Smooth muscle cell (in vitro differentiated cells): ENCODE data around the gene KIAA1328. TPM values are rescaled to one million over a fixed set of nuclear protein-coding genes. Genes with fewer than 3 reads are reported as not detected.

Source experiments
- DNase-seq: peaks from one replicate; lab custom pipeline; 2025; ENCODE audit not compliant: unreplicated experiment; lab: John Stamatoyannopoulos, UW
- H2AFZ ChIP-seq: fragments of 200-600 bp; sonication (generic); 2 replicates; pipeline ENCODE4 v1.6.0; 2016; ENCODE audit warnings: antibody characterized with exemption, low read depth, mild to moderate bottlenecking
- H3F3A ChIP-seq: fragments of 200-600 bp; sonication (generic); 2 replicates; pipeline ENCODE4 v1.6.0; 2017; ENCODE audit warnings: antibody characterized with exemption, low read depth
- H3K27ac ChIP-seq: fragments of 200-600 bp; sonication (generic); 2 replicates; pipeline ENCODE4 v1.5.1; 2016; ENCODE audit warnings: low read depth, mild to moderate bottlenecking
- H3K27me3 ChIP-seq: fragments of 200-600 bp; sonication (generic); 2 replicates; pipeline ENCODE4 v1.6.1; 2016; ENCODE audit warnings: low read depth, mild to moderate bottlenecking
- H3K36me3 ChIP-seq: fragments of 200-600 bp; sonication (generic); 2 replicates; pipeline ENCODE4 v1.5.1; 2016; ENCODE audit warnings: low read depth
- H3K4me1 ChIP-seq: fragments of 200-600 bp; sonication (generic); 2 replicates; pipeline ENCODE4 v1.5.1; 2016; ENCODE audit warnings: low read depth
- H3K4me2 ChIP-seq: fragments of 200-600 bp; sonication (generic); 2 replicates; pipeline ENCODE4 v1.6.0; 2016; ENCODE audit warnings: mild to moderate bottlenecking
- H3K4me3 ChIP-seq: fragments of 200-600 bp; sonication (generic); 2 replicates; pipeline ENCODE4 v1.5.1; 2016; ENCODE audit warnings: mild to moderate bottlenecking
- H3K79me2 ChIP-seq: fragments of 200-600 bp; sonication (generic); 2 replicates; pipeline ENCODE4 v1.6.0; 2016; ENCODE audit warnings: low read depth, mild to moderate bottlenecking
- H3K9ac ChIP-seq: fragments of 200-600 bp; sonication (generic); 2 replicates; pipeline ENCODE4 v1.6.0; 2016; ENCODE audit warnings: low read depth
- H3K9me3 ChIP-seq: fragments of 200-600 bp; sonication (generic); replicated peaks from 2 replicates; pipeline ENCODE4 v1.5.1; 2016; ENCODE audit warnings: low read depth
- H4K20me1 ChIP-seq: fragments of 200-600 bp; sonication (generic); 2 replicates; pipeline ENCODE4 v1.6.0; 2016; ENCODE audit warnings: low read depth
- WGBS: methylation state at CpG from one replicate; pipeline ENCODE4 v1.1.7; 2016; ENCODE audit warnings: low lambda C conversion rate; 5-methylcytosine and 5-hydroxymethylcytosine counted together
- polyA plus RNA-seq: library from polyadenylated mRNA; unstranded; fragments of >200 nt; fragmentation: Nextera tagmentation; extraction: Ambion mirVana; gene quantifications from 2 replicates; pipeline ENCODE4 v1.2.1, GENCODE V29; 2016
- total RNA-seq: library from RNA; depleted of rRNA; stranded (reverse); fragments of >200 nt; gene quantifications from 2 replicates; pipeline ENCODE4 v1.2.3, GENCODE V29; 2014
- TF ChIP-seq, protein P1 (sequence below): fragments of 200-600 bp; sonication (generic); IDR thresholded peaks from 2 replicates; pipeline ENCODE4 v1.5.1; 2017; ENCODE audit warnings: borderline replicate concordance, mild to moderate bottlenecking, antibody characterized with exemption; ENCODE audit not compliant: insufficient read depth, poor library complexity, severe bottlenecking

Gene KIAA1328
- total and polyA plus RNA-seq, 2 experiments from 2014 or later = 2.2 to 11.7 TPM

DNA sequence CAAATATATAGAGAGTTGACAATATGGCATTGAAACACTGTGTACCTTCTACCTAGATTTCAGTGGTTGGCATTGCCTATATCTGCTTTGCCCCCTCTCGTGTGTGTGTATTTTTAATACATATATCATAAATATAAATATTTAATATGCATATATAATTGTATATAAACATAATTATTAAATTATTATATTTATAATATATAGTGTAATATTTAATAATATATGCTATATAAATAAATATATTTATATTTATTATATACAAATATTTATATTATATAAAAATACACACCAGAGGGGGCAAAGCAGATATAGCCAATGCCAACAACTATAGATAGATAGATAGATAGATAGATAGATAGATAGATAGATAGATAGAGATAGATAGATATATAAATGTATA lies 124.1 kb downstream of the KIAA1328 start:
- no peaks in the 10 kb centered on the region for H3K36me3 ChIP-seq
- no peak overlapping the region for H3K4me3 ChIP-seq
- H2AFZ ChIP-seq = no peak overlapping the region
- TF ChIP-seq, protein P1, sequence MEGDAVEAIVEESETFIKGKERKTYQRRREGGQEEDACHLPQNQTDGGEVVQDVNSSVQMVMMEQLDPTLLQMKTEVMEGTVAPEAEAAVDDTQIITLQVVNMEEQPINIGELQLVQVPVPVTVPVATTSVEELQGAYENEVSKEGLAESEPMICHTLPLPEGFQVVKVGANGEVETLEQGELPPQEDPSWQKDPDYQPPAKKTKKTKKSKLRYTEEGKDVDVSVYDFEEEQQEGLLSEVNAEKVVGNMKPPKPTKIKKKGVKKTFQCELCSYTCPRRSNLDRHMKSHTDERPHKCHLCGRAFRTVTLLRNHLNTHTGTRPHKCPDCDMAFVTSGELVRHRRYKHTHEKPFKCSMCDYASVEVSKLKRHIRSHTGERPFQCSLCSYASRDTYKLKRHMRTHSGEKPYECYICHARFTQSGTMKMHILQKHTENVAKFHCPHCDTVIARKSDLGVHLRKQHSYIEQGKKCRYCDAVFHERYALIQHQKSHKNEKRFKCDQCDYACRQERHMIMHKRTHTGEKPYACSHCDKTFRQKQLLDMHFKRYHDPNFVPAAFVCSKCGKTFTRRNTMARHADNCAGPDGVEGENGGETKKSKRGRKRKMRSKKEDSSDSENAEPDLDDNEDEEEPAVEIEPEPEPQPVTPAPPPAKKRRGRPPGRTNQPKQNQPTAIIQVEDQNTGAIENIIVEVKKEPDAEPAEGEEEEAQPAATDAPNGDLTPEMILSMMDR = no peak
- H3K79me2 ChIP-seq = no peaks in the 10 kb centered on the region
- H3K4me2 ChIP-seq = no peak overlapping the region
- no peak overlapping the region for H3K9ac ChIP-seq
- H3F3A ChIP-seq = no peaks in the 10 kb centered on the region
- H3K4me1 ChIP-seq = no peaks in the 10 kb centered on the region
- no peaks in the 10 kb centered on the region for H3K27me3 ChIP-seq
- H4K20me1 ChIP-seq = no peaks in the 10 kb centered on the region
- DNase-seq = no peak
- no peak overlapping the region for H3K27ac ChIP-seq
- no peaks in the 10 kb centered on the region for H3K9me3 ChIP-seq
- WGBS = 92% methylated on average over 1 of the region's 1 CpG

DNA sequence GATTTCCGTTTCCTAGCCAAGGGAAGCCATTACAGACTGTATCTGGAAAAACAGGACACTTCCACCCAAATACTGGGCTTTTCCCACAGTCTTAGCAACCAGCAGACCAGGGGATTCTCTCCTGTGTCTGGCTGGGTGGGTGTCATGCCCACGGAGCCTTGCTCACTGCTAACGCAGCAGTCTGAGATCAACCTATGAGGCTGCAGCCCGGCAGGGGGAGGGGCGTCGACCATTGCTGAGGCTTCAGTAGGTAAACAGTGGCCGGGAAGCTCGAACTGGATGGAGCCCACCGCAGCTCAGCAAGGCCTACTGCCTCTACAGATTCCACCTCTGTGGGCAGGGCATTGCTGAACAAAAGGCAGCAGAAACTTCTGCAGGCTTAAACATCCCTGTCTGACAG lies 131.1 kb downstream of the KIAA1328 start:
- Histone ChIP-seq H3K36me3 (peaks cover 14% of the 10 kb centered on the region), H3K4me3 (no peak overlapping the region), H2AFZ (no peak overlapping the region), H3K9ac (no peak overlapping the region), H3K27ac (no peak overlapping the region), H3K4me1 (no peaks in the 10 kb centered on the region), H3K79me2 (no peaks in the 10 kb centered on the region), H3K4me2 (no peak overlapping the region), H3K9me3 (peaks cover 4% of the 10 kb centered on the region), H4K20me1 (no peaks in the 10 kb centered on the region), H3K27me3 (no peaks in the 10 kb centered on the region), H3F3A (no peaks in the 10 kb centered on the region)
- TF ChIP-seq, protein P1 = no peak
- WGBS = 95% methylated on average over 9 of the region's 9 CpGs
- no peak for DNase-seq

- DNase-seq = no peak
- no peak overlapping the region for H2AFZ ChIP-seq
- no peaks in the 10 kb centered on the region for H3K79me2 ChIP-seq
- H3F3A ChIP-seq = no peaks in the 10 kb centered on the region
- no peaks in the 10 kb centered on the region for H3K27me3 ChIP-seq
- H3K9me3 ChIP-seq = peaks cover 4% of the 10 kb centered on the region
- 97% methylated on average over 2 of the region's 2 CpGs for WGBS
- peaks cover 14% of the 10 kb centered on the region for H3K36me3 ChIP-seq
- H3K4me3 ChIP-seq = no peak overlapping the region
- TF ChIP-seq, protein P1 = no peak
- no peaks in the 10 kb centered on the region for H3K4me1 ChIP-seq
- no peaks in the 10 kb centered on the region for H4K20me1 ChIP-seq
- no peak overlapping the region for H3K27ac ChIP-seq
- no peak overlapping the region for H3K4me2 ChIP-seq
- no peak overlapping the region for H3K9ac ChIP-seq
These were observed 134.5 kb downstream of the KIAA1328 start for GRCh38 chr18:36963464-36963863.

- no peaks in the 10 kb centered on the region for H3K36me3 ChIP-seq
- H3K4me3 ChIP-seq = no peak overlapping the region
- 98% methylated on average over 3 of the region's 3 CpGs for WGBS
- TF ChIP-seq, protein P1 = no peak
- H3K4me1 ChIP-seq = no peaks in the 10 kb centered on the region
- no peaks in the 10 kb centered on the region for H3K79me2 ChIP-seq
- no peak overlapping the region for H3K27ac ChIP-seq
- DNase-seq = no peak
- no peaks in the 10 kb centered on the region for H4K20me1 ChIP-seq
- no peaks in the 10 kb centered on the region for H3K9me3 ChIP-seq
- no peak overlapping the region for H2AFZ ChIP-seq
- H3K9ac ChIP-seq = no peak overlapping the region
- H3K27me3 ChIP-seq = no peaks in the 10 kb centered on the region
- H3F3A ChIP-seq = no peaks in the 10 kb centered on the region
- H3K4me2 ChIP-seq = no peak overlapping the region
These were observed 145.8 kb downstream of the KIAA1328 start for GRCh38 chr18:36974686-36975085.
